ACC112 (cell line): Measurements from ENCODE around the gene ADGRG1.

Experiments used
- H2AFZ ChIP-seq: fragments of 200-600 bp; sonication (generic); one replicate; pipeline ENCODE4 v1.6.0; 2017; ENCODE audit warnings: antibody characterized with exemption, low read length; ENCODE audit not compliant: unreplicated experiment
- H3K27ac ChIP-seq: fragments of 200-600 bp; sonication (generic); 2 replicates; pipeline ENCODE4 v1.5.1; 2014; ENCODE audit warnings: low read depth, mild to moderate bottlenecking, antibody characterized with exemption, low read length, moderate library complexity
- H3K27me3 ChIP-seq: fragments of 200-600 bp; sonication (generic); 2 replicates; pipeline ENCODE4 v1.6.1; 2014; ENCODE audit warnings: mild to moderate bottlenecking, antibody characterized with exemption, low read length, moderate library complexity, mixed read lengths; ENCODE audit not compliant: insufficient read depth
- H3K36me3 ChIP-seq: fragments of 200-600 bp; sonication (generic); 2 replicates; pipeline ENCODE4 v1.6.1; 2016; ENCODE audit warnings: mild to moderate bottlenecking, antibody characterized with exemption, low read length, moderate library complexity, mixed read lengths; ENCODE audit not compliant: insufficient read depth
- H3K4me1 ChIP-seq: fragments of 200-600 bp; sonication (generic); one replicate; pipeline ENCODE4 v1.6.1; 2016; ENCODE audit warnings: low read length, mixed read lengths; ENCODE audit not compliant: insufficient read depth, unreplicated experiment, control insufficient read depth
- H3K4me3 ChIP-seq: fragments of 200-600 bp; sonication (generic); 2 replicates; pipeline ENCODE4 v1.5.1; 2014; ENCODE audit warnings: mild to moderate bottlenecking, low read depth, low read length
- H3K79me2 ChIP-seq: fragments of 200-600 bp; sonication (generic); one replicate; pipeline ENCODE4 v1.6.0; 2016; ENCODE audit warnings: low read length; ENCODE audit not compliant: control insufficient read depth, unreplicated experiment, insufficient read depth

Gene ADGRG1

GRCh38 chr16:57614944-57615343 lies 13.5 kb upstream of the ADGRG1 start:
- H3K36me3 ChIP-seq = no peaks in the 10 kb centered on the region
- no peak overlapping the region for H3K4me3 ChIP-seq
- no peak overlapping the region for H2AFZ ChIP-seq
- H3K27me3 ChIP-seq = no peaks in the 10 kb centered on the region
- no peak overlapping the region for H3K27ac ChIP-seq
- peaks cover 21% of the 10 kb centered on the region for H3K4me1 ChIP-seq
- no peaks in the 10 kb centered on the region for H3K79me2 ChIP-seq

GRCh38 chr16:57615813-57616212 lies 12.6 kb upstream of the ADGRG1 start:
- Histone ChIP-seq H3K27me3 (no peaks in the 10 kb centered on the region), H3K4me3 (no peak overlapping the region), H3K79me2 (no peaks in the 10 kb centered on the region), H3K27ac (no peak overlapping the region), H3K36me3 (no peaks in the 10 kb centered on the region), H3K4me1 (peaks cover 13% of the 10 kb centered on the region), H2AFZ (no peak overlapping the region)

GRCh38 chr16:57616241-57616640 lies 12.2 kb upstream of the ADGRG1 start:
- H2AFZ ChIP-seq = no peak overlapping the region
- H3K27ac ChIP-seq = no peak overlapping the region
- no peaks in the 10 kb centered on the region for H3K27me3 ChIP-seq
- no peaks in the 10 kb centered on the region for H3K36me3 ChIP-seq
- no peak overlapping the region for H3K4me3 ChIP-seq
- no peaks in the 10 kb centered on the region for H3K79me2 ChIP-seq
- H3K4me1 ChIP-seq = peaks cover 10% of the 10 kb centered on the region

- H3K27me3 ChIP-seq = no peaks in the 10 kb centered on the region
- H3K36me3 ChIP-seq = no peaks in the 10 kb centered on the region
- no peak overlapping the region for H3K27ac ChIP-seq
- no peaks in the 10 kb centered on the region for H3K79me2 ChIP-seq
- no peak overlapping the region for H2AFZ ChIP-seq
- H3K4me1 ChIP-seq = peaks cover 5% of the 10 kb centered on the region
- no peak overlapping the region for H3K4me3 ChIP-seq
These were observed 11.6 kb upstream of the ADGRG1 start for GRCh38 chr16:57616876-57617275.

GRCh38 chr16:57617604-57618111 lies 10.8 kb upstream of the ADGRG1 start:
- no peaks in the 10 kb centered on the region for H3K79me2 ChIP-seq
- no peak overlapping the region for H3K4me3 ChIP-seq
- H2AFZ ChIP-seq = no peak overlapping the region
- no peaks in the 10 kb centered on the region for H3K36me3 ChIP-seq
- no peaks in the 10 kb centered on the region for H3K27me3 ChIP-seq
- H3K4me1 ChIP-seq = peaks cover 7% of the 10 kb centered on the region
- no peak overlapping the region for H3K27ac ChIP-seq

- no peaks in the 10 kb centered on the region for H3K79me2 ChIP-seq
- no peaks in the 10 kb centered on the region for H3K36me3 ChIP-seq
- H3K4me1 ChIP-seq = peaks cover 15% of the 10 kb centered on the region
- no peak overlapping the region for H3K4me3 ChIP-seq
- no peak overlapping the region for H3K27ac ChIP-seq
- no peaks in the 10 kb centered on the region for H3K27me3 ChIP-seq
- no peak overlapping the region for H2AFZ ChIP-seq
These were observed 9.9 kb upstream of the ADGRG1 start for GRCh38 chr16:57618296-57619132.

GRCh38 chr16:57619133-57619605 lies 9.3 kb upstream of the ADGRG1 start:
- Histone ChIP-seq H3K4me3 (no peak overlapping the region), H3K27ac (no peak overlapping the region), H3K79me2 (no peaks in the 10 kb centered on the region), H3K36me3 (no peaks in the 10 kb centered on the region), H3K27me3 (no peaks in the 10 kb centered on the region), H3K4me1 (peaks cover 15% of the 10 kb centered on the region), H2AFZ (no peak overlapping the region)

- H3K27ac ChIP-seq = no peak overlapping the region
- no peaks in the 10 kb centered on the region for H3K79me2 ChIP-seq
- H2AFZ ChIP-seq = no peak overlapping the region
- peaks cover 21% of the 10 kb centered on the region for H3K4me1 ChIP-seq
- no peaks in the 10 kb centered on the region for H3K27me3 ChIP-seq
- no peak overlapping the region for H3K4me3 ChIP-seq
- H3K36me3 ChIP-seq = no peaks in the 10 kb centered on the region
These were observed 8.7 kb upstream of the ADGRG1 start for GRCh38 chr16:57619606-57620334.

- H3K79me2 ChIP-seq = no peaks in the 10 kb centered on the region
- H3K27ac ChIP-seq = no peak overlapping the region
- H2AFZ ChIP-seq = no peak overlapping the region
- H3K4me1 ChIP-seq = peaks cover 21% of the 10 kb centered on the region
- H3K4me3 ChIP-seq = no peak overlapping the region
- H3K27me3 ChIP-seq = no peaks in the 10 kb centered on the region
- H3K36me3 ChIP-seq = no peaks in the 10 kb centered on the region
These were observed 7.8 kb upstream of the ADGRG1 start for GRCh38 chr16:57620335-57621231.
